ENCODE results near the gene PDK1. TPM values are rescaled to one million over a fixed set of nuclear protein-coding genes. Genes with fewer than 3 reads are reported as not detected.
"Not testable (repeated sequence)": the region's sequence is repeated elsewhere in the genome, so short reads cannot be mapped to it uniquely, and the experiment has no call there.

PDK1 gene
- total RNA-seq, 1 donor from 2014 or later = 33.3 TPM

DNA sequence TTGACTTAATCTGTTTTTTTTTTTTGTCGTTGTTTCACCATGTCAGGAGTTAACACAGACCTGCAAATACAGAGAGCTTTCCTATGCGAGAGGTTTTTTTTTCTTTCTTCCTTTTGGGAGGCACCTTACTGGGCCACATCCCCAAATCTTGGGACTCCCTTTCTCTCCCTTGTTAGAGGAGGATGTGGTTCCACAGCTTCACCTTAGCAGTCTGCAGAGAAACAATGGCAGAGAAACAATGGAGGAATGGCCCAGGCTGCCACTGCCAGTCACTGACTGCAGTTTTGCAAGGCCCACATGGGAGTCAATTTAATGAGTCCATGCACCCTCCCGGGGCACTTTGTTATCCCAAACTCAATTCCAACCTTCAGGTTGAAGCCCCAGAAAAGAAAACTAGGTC is 20.8 kb upstream of the PDK1 start:
- no peak for DNase-seq (ENCODE audit: low read depth)
- TF ChIP-seq, protein P1, sequence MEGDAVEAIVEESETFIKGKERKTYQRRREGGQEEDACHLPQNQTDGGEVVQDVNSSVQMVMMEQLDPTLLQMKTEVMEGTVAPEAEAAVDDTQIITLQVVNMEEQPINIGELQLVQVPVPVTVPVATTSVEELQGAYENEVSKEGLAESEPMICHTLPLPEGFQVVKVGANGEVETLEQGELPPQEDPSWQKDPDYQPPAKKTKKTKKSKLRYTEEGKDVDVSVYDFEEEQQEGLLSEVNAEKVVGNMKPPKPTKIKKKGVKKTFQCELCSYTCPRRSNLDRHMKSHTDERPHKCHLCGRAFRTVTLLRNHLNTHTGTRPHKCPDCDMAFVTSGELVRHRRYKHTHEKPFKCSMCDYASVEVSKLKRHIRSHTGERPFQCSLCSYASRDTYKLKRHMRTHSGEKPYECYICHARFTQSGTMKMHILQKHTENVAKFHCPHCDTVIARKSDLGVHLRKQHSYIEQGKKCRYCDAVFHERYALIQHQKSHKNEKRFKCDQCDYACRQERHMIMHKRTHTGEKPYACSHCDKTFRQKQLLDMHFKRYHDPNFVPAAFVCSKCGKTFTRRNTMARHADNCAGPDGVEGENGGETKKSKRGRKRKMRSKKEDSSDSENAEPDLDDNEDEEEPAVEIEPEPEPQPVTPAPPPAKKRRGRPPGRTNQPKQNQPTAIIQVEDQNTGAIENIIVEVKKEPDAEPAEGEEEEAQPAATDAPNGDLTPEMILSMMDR (conservative IDR thresholded peaks at IDR 0.05; ENCODE audit: low read depth, low read length) = no peak
- H3K4me3 ChIP-seq (ENCODE audit: low read depth, low read length) = no peak overlapping the region

DNA sequence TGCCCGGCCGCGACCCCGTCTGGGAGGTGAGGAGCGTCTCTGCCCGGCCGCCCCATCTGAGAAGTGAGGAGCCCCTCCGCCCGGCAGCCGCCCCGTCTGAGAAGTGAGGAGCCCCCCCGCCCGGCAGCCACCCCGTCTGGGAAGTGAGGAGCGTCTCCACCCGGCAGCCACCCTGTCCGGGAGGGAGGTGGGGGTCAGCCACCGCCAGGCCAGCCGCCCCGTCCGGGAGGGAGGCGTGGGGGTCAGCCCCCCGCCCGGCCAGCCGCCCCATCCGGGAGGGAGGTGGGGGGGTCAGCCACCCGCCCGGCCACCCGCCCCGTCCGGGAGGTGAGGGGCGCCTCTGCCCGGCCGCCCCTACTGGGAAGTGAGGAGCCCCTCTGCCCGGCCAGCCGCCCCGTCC is 18.0 kb upstream of the PDK1 start:
- DNase-seq (ENCODE audit: low read depth); H3K4me3 ChIP-seq (ENCODE audit: low read depth, low read length): not testable (repeated sequence)

DNA sequence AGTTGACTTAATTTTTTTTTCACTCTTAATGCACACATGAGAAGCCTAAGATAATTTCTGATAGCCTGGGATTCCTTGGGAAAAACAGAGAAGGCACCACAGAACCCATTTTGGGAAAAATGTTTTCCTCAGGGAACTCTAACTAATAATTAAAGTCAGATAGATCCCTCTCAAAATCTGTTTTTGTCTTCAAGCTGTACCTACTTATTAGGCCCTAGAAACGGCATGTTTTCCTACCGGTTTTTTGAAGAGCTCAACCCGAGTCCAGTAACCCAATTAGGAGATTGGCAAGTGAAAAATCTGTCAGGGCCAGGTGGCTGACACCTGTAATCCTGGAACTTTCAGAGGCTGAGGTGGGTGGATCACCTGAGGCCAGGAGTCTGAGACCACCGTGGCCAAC is 16.1 kb upstream of the PDK1 start:
- DNase-seq (ENCODE audit: low read depth) = no peak
- TF ChIP-seq, protein P1 (conservative IDR thresholded peaks at IDR 0.05; ENCODE audit: low read depth, low read length) = no peak
- no peak overlapping the region for H3K4me3 ChIP-seq (ENCODE audit: low read depth, low read length)

DNA sequence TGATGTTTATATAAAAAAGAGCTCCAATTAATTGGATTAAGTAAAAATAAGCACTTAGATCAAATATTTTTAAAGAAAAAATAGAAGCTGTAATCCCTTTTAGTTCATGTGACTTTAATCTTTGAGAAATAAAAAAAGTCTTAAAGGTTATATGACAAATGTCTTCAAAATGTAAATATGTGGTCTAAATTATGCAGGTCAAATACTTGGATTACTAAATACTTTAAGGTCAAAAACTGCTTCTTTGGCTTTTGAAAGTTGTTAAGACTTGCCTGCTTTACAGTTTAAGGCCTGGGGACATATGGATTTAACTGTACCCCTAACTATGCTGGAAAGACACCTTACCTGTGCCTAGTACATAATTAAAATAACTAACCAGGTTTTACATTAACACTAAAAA is 15.5 kb upstream of the PDK1 start:
- no peak overlapping the region for H3K4me3 ChIP-seq (ENCODE audit: low read depth, low read length)
- no peak for DNase-seq (ENCODE audit: low read depth)
- TF ChIP-seq, protein P1 (conservative IDR thresholded peaks at IDR 0.05; ENCODE audit: low read depth, low read length) = no peak

DNA sequence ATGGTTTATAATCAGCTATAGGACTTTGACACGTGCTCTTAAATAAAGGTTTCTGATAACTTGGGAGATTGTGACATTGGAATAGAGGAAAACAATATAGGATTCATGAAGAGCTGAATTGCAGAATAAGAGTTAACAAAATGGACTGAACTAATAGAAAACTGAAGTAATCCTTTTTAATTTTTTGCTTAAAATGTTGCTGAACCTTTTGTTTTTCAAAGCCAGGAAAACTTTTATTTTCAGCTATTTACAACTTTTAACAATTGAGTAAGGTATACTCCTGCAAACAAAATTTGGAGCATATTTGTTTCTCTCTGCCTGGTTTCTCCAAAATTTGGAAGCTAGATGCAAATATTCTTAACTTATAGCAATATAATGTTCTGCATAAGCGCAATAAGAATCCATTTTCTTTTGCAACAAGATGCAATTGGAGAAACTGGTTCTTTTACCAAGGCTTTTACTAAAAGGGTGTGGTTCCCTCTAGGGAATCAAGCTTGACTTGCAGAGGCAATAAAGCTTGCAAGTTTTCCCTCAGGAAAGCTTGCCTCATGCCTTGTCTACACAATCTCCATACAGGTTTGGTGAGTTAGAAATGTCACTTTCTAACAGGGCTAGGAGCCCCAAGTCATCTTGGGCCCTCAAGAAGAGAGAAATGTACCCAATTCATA is 10.3 kb upstream of the PDK1 start:
- DNase-seq (ENCODE audit: low read depth) = no peak
- TF ChIP-seq, protein P1 (conservative IDR thresholded peaks at IDR 0.05; ENCODE audit: low read depth, low read length) = no peak
- no peak overlapping the region for H3K4me3 ChIP-seq (ENCODE audit: low read depth, low read length)

DNA sequence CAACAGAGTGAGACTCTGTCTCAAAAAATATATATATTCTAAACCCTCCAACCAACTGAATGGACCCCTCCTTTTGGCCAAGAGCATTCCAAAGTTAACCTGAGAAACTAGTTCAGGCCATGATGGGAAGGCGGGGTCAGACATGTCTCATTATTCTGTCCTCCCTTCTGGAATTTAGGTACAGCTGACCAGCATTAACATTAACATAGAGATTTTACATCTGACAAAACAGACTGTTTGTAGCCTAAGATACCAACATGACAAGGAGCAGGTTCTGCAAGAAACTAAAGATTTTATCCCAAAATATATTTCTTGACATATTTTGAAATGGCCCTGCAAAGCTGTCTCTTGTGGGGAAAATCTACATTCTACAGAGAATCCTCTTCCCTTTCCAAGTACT is 6.8 kb upstream of the PDK1 start:
- TF ChIP-seq, protein P1 (conservative IDR thresholded peaks at IDR 0.05; ENCODE audit: low read depth, low read length) = no peak
- DNase-seq (ENCODE audit: low read depth) = no peak

DNA sequence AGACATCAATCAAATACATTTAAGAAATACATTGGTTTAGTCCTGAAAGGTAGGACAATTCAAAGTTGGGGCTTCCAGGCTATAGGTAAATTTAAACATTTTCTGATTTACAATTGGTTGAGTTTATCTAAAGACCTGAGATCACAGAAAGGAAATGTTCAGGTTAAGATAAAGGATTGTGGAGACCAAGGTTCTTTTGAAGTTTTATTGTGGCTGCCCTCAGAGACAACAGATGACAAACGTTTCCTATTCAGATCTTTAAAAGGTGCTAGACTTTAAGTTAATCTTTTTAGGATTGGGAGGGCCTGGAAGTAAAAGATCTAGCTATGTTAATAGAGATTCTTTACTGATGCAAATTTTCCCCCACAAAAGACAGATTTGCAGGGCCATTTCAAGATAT is 6.1 kb upstream of the PDK1 start:
- H3K4me3 ChIP-seq (ENCODE audit: low read depth, low read length); DNase-seq (ENCODE audit: low read depth): not testable (repeated sequence)

More for the DNA sequence above, 6.8 kb upstream of the PDK1 start:
- no peak overlapping the region for H3K4me3 ChIP-seq (ENCODE audit: low read depth, low read length)

DNA sequence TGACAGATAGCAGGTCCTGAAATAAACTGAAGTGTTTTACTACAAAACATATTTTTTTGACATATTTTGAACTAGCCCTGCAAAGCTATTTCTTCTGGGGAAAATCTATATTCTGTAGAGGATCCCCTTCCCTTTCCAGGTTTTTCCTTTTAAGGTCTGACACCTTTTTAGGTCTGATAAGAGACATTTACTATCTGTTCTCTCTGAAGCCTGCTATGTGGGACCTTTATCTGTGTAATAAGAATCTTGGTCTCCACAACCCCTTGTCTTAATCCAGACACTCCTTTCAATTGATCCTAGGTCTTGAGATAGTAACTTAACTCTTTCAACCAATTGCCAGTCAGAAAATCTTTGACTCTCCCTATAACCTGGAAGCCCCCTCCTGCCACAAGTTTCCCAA is 5.5 kb upstream of the PDK1 start:
- TF ChIP-seq, protein P1 (conservative IDR thresholded peaks at IDR 0.05; ENCODE audit: low read depth, low read length) = no peak
- DNase-seq (ENCODE audit: low read depth) = no peak
- no peak overlapping the region for H3K4me3 ChIP-seq (ENCODE audit: low read depth, low read length)

All from epithelial cell of proximal tubule (primary cell).